Measurements from ENCODE around the gene CDKN1B. TPM values are rescaled to one million over a fixed set of nuclear protein-coding genes. Genes with fewer than 3 reads are reported as not detected.

CDKN1B gene
- total RNA-seq, 1 donor from 2014 or later: 25.5 TPM

- ATAC-seq (no peak), DNase-seq (ENCODE audit: low spot score) (no peak)
These were observed 16.9 kb upstream of the CDKN1B start for GRCh38 chr12:12700254-12700653.

DNA sequence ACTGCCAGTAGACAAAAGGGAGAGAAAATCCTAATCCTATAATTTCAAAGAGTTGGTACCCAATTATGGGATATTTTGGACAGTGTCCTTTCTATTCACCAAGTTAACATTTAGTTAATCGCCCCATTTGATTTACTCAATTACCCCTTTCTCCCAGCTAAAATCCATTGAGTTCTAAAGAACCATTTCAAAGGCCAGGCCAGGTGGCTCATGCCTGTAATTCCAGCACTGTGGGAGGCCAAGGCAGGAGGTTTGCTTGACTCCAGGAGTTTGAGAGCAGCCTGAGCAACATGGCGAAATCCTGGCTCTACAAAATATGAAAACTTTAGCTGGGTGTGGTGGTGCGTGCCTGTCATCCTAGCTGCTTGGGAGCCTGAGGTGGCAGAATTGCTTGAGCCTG is 15.7 kb upstream of the CDKN1B start:
- no peak for ATAC-seq

GRCh38 chr12:12704593-12705230 is 12.5 kb upstream of the CDKN1B start:
- DNase-seq (ENCODE audit: low spot score) (peak; percentile 59), ATAC-seq (peak; percentile 100)

More for the DNA sequence above, 15.7 kb upstream of the CDKN1B start:
- no peak for DNase-seq (ENCODE audit: low spot score)

DNA sequence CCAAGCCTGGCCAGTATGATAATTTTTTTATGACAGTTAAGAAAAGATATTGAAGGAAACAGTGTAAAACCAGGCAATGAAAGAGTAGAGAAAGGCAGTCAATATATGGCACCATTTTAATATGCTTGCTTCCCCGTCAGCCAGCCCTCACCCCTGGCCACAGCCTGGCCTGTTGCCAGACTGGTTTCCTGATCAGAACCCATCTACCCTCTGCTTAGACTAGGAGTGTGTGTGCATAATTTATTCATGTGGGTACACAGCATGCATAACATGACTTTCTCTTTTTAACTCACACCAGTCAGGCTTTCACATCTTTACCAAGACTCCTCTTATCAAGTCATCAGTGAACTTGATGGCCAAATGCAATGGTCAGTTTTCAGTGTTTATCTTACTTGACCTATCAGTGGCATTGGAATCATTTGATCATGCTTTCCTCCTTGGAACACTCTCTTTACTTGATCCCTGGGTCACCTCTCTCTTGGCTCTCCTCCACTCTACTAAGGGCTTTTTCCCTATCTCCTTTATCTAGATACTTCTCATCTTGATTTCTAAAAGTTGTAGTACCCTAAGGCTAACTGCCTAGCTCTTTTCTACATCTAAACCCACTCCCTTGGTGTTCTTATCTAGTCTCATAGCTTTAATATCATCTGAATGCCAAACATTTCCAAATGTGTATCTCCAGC is 11.2 kb upstream of the CDKN1B start:
- DNase-seq (ENCODE audit: low spot score) (no peak), ATAC-seq (no peak)

- no peak for DNase-seq (ENCODE audit: low spot score)
- ATAC-seq: no peak
These were observed 3.3 kb upstream of the CDKN1B start for GRCh38 chr12:12713932-12714275.

DNA sequence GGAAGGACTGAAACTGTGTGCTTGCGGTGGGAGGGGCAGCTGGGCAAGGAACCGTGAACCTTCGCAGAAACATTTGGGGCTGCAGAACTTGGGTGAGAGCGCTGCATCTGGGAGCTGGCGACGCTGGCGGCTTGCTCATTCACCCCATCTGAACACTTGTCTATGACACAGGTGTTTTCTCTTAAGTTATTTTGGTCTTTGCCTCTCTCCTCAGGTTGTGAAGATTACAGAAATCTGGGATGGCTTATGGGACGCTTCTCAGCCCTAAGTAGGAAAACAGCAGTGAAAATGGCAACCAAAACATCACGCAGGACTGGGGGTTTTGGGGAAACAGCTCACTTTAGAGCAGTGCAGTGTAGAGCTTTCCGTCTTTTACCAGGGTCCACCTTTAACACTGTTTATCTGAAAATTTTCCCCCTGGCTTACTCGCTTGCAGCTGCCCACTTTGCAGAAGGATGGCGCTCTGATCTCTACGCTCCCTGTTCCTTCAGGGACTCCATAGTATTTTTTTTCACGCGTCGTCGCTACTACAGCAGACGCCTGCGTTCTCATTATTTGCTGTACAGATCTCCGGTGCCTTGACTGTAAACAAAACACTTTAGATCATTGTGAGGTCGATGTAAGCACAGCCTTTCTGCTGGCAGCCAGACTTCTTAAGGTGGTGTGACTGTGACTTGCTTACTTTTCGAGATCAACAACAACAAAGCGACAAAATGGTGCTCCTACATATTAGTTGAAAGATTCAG is 2.7 kb upstream of the CDKN1B start:
- ATAC-seq (no peak), DNase-seq (ENCODE audit: low spot score) (no peak)

- ATAC-seq (no peak), DNase-seq (ENCODE audit: low spot score) (no peak)
These were observed 2.1 kb upstream of the CDKN1B start for GRCh38 chr12:12715128-12715458.

GRCh38 chr12:12715459-12716150 is 1.6 kb upstream of the CDKN1B start:
- no peak for DNase-seq (ENCODE audit: low spot score)
- no peak for ATAC-seq

DNA sequence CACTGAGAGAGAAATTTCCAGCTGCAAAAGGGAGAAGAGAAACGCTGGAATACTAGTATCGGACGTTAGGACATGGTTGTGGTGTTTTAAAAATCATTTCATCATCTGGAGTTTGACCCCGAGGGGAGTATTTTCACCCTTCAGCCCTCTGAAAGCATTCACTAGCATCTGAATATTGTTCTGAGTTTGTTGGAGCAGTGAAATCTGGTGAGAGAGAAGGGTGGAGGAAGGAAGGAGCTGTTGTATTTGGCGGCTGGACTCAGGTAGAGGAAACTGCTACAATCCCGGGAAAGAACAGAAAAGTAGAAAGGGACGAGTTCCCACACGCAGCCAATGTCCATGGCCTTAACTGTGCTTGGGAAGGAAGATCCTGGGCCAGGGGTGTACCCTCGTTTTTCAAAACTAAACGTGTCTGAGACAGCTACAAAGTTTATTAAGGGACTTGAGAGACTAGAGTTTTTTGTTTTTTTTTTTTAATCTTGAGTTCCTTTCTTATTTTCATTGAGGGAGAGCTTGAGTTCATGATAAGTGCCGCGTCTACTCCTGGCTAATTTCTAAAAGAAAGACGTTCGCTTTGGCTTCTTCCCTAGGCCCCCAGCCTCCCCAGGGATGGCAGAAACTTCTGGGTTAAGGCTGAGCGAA is 896 bp upstream of the CDKN1B start:
- ATAC-seq (peak; percentile 21), DNase-seq (ENCODE audit: low spot score) (peak; percentile 50)

DNA sequence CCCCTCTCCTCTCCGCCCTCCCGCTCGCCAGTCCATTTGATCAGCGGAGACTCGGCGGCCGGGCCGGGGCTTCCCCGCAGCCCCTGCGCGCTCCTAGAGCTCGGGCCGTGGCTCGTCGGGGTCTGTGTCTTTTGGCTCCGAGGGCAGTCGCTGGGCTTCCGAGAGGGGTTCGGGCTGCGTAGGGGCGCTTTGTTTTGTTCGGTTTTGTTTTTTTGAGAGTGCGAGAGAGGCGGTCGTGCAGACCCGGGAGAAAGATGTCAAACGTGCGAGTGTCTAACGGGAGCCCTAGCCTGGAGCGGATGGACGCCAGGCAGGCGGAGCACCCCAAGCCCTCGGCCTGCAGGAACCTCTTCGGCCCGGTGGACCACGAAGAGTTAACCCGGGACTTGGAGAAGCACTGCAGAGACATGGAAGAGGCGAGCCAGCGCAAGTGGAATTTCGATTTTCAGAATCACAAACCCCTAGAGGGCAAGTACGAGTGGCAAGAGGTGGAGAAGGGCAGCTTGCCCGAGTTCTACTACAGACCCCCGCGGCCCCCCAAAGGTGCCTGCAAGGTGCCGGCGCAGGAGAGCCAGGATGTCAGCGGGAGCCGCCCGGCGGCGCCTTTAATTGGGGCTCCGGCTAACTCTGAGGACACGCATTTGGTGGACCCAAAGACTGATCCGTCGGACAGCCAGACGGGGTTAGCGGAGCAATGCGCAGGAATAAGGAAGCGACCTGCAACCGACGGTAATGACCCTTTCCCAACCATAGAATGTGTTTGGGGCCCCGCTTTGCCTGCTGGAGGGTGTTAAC is 615 bp downstream of the CDKN1B start:
- peak; percentile 64 for DNase-seq (ENCODE audit: low spot score)
- ATAC-seq: peak; percentile 25

DNA sequence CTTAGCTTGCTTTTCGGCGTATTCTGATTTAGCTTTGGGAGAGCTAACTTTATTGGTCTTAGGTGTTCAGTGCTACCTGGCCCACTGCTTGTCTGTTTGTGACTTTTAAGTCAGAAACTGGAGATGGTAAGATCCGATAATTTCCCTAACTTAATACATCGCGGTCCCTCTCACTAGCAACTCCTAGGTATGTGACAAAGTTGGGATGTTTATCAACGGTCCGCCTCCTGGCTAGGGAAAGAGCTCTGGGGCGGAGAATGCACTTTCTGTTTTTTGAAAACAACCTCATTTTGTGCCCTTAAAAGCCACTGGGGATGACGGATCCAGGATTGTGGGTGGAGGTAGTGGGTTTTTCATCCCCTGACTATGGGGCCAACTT is 1.2 kb downstream of the CDKN1B start:
- no peak for ATAC-seq

GRCh38 chr12:12718853-12719252 is 1.7 kb downstream of the CDKN1B start:
- DNase-seq (ENCODE audit: low spot score): no peak

More for the DNA sequence above, 1.2 kb downstream of the CDKN1B start:
- DNase-seq (ENCODE audit: low spot score): no peak

DNA sequence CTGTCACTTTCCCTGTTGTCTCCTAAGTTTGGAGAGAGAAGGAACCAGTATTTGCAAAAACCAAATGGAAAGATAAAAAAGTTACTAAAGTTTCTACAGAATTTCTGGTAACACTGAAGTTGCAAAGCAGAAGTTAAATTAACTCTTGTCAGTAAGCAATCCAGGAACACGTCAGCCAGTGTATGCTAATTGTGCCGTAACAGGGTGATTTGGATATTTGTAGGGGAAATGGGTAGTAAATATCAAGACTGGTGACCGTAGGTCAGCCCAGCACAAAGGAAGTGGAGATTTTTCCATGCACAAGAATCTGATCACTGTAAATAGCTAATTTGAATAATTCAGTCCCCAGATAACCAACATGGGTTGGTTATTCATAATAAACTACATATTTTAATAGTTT is 2.3 kb downstream of the CDKN1B start:
- DNase-seq (ENCODE audit: low spot score) (no peak), ATAC-seq (no peak)

More at GRCh38 chr12:12718853-12719252, 1.7 kb downstream of the CDKN1B start:
- ATAC-seq: no peak

GRCh38 chr12:12720052-12720451 is 2.9 kb downstream of the CDKN1B start:
- no peak for ATAC-seq
- DNase-seq (ENCODE audit: low spot score): no peak

DNA sequence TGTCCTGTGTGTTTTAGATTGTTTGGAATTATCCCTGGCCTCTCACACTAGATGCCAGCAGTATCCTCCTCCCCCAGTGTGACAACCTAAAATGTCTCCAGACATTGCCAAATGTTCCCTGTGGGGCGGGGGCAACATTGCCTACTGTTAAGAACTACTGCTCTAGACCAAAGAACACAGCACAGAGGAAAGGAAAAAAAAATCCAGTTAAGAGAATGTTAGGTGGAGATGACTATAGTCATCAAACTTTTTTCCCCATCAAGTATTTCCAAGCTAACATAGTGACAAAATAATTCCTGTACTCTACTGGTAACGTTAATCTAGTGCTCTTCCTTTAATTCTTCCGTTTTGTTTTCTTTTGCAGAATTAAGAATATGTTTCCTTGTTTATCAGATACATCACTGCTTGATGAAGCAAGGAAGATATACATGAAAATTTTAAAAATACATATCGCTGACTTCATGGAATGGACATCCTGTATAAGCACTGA is 3.5 kb downstream of the CDKN1B start:
- DNase-seq (ENCODE audit: low spot score): no peak
- ATAC-seq: no peak

DNA sequence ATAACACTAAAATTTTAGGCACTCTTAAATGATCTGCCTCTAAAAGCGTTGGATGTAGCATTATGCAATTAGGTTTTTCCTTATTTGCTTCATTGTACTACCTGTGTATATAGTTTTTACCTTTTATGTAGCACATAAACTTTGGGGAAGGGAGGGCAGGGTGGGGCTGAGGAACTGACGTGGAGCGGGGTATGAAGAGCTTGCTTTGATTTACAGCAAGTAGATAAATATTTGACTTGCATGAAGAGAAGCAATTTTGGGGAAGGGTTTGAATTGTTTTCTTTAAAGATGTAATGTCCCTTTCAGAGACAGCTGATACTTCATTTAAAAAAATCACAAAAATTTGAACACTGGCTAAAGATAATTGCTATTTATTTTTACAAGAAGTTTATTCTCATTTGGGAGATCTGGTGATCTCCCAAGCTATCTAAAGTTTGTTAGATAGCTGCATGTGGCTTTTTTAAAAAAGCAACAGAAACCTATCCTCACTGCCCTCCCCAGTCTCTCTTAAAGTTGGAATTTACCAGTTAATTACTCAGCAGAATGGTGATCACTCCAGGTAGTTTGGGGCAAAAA is 4.1 kb downstream of the CDKN1B start:
- ATAC-seq: no peak
- DNase-seq (ENCODE audit: low spot score): no peak

DNA sequence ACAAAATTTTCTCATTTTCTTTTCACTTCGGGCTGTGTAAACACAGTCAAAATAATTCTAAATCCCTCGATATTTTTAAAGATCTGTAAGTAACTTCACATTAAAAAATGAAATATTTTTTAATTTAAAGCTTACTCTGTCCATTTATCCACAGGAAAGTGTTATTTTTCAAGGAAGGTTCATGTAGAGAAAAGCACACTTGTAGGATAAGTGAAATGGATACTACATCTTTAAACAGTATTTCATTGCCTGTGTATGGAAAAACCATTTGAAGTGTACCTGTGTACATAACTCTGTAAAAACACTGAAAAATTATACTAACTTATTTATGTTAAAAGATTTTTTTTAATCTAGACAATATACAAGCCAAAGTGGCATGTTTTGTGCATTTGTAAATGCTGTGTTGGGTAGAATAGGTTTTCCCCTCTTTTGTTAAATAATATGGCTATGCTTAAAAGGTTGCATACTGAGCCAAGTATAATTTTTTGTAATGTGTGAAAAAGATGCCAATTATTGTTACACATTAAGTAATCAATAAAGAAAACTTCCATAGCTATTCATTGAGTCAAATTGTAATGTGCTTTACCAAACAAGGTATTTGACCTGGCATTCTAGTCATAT is 4.8 kb downstream of the CDKN1B start:
- DNase-seq (ENCODE audit: low spot score) (no peak), ATAC-seq (no peak)

DNA sequence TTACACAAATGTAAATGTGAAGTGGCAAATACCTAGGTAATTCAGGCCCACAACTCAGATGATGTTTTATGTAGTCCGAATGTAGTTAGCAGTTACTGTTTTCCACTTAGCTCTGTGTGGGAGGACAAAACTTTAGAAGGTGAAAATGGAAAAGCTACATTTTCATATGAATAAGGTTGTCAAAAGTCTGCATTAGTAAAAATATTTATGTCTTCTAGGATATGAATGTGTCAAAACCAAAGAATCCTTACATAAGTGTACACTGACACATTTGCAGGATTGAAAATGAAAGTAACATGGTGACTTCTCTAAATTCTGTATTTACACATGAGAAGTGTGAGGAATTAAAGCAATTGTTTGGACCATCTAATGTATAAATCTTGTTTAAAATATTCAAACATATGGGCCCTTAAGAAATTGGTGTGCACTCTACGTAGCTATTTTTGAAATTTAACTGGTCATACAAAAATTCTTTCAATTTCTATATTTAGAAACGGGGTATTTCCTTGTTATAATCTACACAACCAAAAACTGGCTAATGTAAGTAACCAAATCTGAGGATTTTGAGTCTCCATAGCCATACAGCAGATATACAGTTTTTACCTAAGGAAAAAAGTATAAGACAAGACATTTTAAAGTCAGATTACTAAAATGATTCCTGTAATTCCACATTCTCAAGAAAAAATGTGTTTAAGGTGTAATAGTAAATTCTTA is 5.4 kb downstream of the CDKN1B start:
- no peak for ATAC-seq
- no peak for DNase-seq (ENCODE audit: low spot score)

Data from left lobe of liver (tissue), 2 donors.